Kidney (tissue), 14 donors: ENCODE measurements around the gene IFI30. TPM values are rescaled to one million over a fixed set of nuclear protein-coding genes. Genes with fewer than 3 reads are reported as not detected.

Experiments
- DNase-seq, 5 donors: peaks; one replicate each; pipeline ENCODE4 v3.0.0-alpha.2; 2013 to 2020
- FAIRE-seq: peaks from 2 replicates; lab custom pipeline; 2012; peaks lifted over from hg19 to GRCh38; lab: Jason Lieb, UNC
- H3K27ac ChIP-seq, 2 donors: one replicate each; pipeline ENCODE4 v1.7.0; 2013; ENCODE audit warnings: low read depth in 2 of 2, low read length in 2 of 2, inconsistent platforms in 1 of 2
- H3K27me3 ChIP-seq: one replicate; pipeline ENCODE4 v1.7.1; 2013; ENCODE audit warnings: low read length, inconsistent platforms; ENCODE audit not compliant: control insufficient read depth, insufficient read depth
- H3K36me3 ChIP-seq, 3 donors: one replicate each; pipeline versions ENCODE4 v1.7.0 to v1.7.1; 2013; ENCODE audit warnings: low read length in 3 of 3, control low read depth in 1 of 3, inconsistent platforms in 1 of 3; ENCODE audit not compliant: insufficient read depth in 3 of 3, control insufficient read depth in 2 of 3
- H3K4me1 ChIP-seq, 3 donors: one replicate each; pipeline versions ENCODE4 v1.7.0 to v1.7.1; 2013; ENCODE audit warnings: low read length in 3 of 3, inconsistent platforms in 1 of 3, low read depth in 1 of 3; ENCODE audit not compliant: control insufficient read depth in 2 of 3, insufficient read depth in 2 of 3
- H3K4me3 ChIP-seq, 3 donors: one replicate each; pipeline versions ENCODE4 v1.7.0 to v1.8.1; 2013; ENCODE audit warnings: low read length in 3 of 3, control low read depth in 1 of 3, inconsistent platforms in 1 of 3
- H3K9ac ChIP-seq, 3 donors: one replicate each; pipeline versions ENCODE4 v1.7.0 to v1.7.1; 2013; ENCODE audit warnings: low read length in 3 of 3, control low read depth in 1 of 3, inconsistent platforms in 1 of 3
- H3K9me3 ChIP-seq, 3 donors: one replicate each; pipeline versions ENCODE4 v1.7.0 to v1.7.1; 2013; ENCODE audit warnings: low read length in 3 of 3, control low read depth in 1 of 3, inconsistent platforms in 1 of 3; ENCODE audit not compliant: control insufficient read depth in 2 of 3, insufficient read depth in 1 of 3
- intact Hi-C: fragments of 100-400 bp; cut with DNase I; formaldehyde crosslinking; loops from one replicate; pipeline ENCODE4 v1.11.1; 2022
- polyA plus RNA-seq: library from polyadenylated mRNA; stranded (reverse); fragments of 350-450 nt; fragmentation: Illumina TruSeq; extraction: RNeasy Lipid Tissue Mini Kit (QIAGEN cat#74804); gene quantifications from one replicate; pipeline ENCODE4 v1.2.3, GENCODE V29; 2014; ENCODE audit warnings: low read depth, low replicate concordance; ENCODE audit not compliant: insufficient read depth
- total RNA-seq: library from RNA; stranded (reverse); fragmentation: NEBNext Ultra II Directional; extraction: Animal tissue kit (Norgen Biotek cat#: 25700); gene quantifications from one replicate; pipeline ENCODE4 v1.2.1, GENCODE V29; 2021
- TF ChIP-seq, protein P1 (sequence below): IDR thresholded peaks from 3 replicates; pipeline ENCODE4 v1.5.1; 2012; ENCODE audit warnings: mild to moderate bottlenecking, moderate library complexity, borderline replicate concordance; ENCODE audit not compliant: insufficient read depth; ENCODE audit errors: extremely low read depth
- donor health status: control.
- donor health status: control.
- donor health status: control.
- donor health status: control.
- donor health status: control.
- donor health status: DM: yes; HTN: yes; CAD: no.
- donor health status: Normal renal cell carcinoma (clear cell type).

Gene IFI30
- total and polyA plus RNA-seq, 2 donors from 2014 or later = 109 to 173 TPM

DNA sequence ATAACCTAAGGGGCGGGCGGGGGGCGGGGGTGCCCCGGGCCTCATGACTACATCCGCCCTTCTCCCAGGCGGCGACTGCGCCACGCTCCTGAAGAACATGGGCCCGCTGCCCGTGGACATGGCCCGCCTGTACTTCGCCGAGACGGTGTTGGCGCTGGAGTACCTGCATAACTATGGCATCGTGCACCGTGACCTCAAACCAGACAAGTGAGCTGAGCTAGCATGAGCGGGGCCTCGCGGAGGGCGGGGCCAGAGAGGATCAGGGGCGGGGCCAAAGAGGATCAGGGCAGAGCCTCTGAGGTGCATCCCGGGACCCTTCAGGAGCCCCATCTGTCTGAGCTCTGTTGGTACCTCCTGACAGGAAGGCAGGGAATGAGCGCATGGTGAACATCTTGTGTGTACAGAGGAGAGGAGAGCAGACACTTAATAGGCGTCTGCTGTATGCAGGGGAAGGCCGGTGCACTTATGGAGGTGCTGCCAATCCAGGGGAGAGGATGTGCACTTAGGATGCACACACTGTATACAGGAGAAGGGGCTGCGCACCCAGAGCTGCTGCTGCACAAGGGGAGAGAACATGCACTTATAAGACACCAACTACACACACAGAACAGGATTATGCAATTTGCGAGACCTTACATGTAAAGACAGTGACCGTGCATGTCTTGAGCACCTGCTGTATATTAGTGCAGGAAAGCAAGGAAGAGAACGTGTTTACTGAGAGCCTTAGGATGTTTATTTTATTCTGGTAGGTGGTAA is 41.6 kb upstream of the IFI30 start:
- Histone ChIP-seq H3K27ac (no peak overlapping the region), H3K4me3 (no peak overlapping the region), H3K27me3 (no peaks in the 10 kb centered on the region), H3K9ac (no peak overlapping the region), H3K36me3 (peaks cover 2 to 42% (median 30%) of the 10 kb centered on the region in 3 donors), H3K4me1 (peaks cover 0 to 8% (median 4%) of the 10 kb centered on the region in 3 donors), H3K9me3 (no peaks in the 10 kb centered on the region)
- DNase-seq (no peak), FAIRE-seq (no peak)
- TF ChIP-seq, protein P1, sequence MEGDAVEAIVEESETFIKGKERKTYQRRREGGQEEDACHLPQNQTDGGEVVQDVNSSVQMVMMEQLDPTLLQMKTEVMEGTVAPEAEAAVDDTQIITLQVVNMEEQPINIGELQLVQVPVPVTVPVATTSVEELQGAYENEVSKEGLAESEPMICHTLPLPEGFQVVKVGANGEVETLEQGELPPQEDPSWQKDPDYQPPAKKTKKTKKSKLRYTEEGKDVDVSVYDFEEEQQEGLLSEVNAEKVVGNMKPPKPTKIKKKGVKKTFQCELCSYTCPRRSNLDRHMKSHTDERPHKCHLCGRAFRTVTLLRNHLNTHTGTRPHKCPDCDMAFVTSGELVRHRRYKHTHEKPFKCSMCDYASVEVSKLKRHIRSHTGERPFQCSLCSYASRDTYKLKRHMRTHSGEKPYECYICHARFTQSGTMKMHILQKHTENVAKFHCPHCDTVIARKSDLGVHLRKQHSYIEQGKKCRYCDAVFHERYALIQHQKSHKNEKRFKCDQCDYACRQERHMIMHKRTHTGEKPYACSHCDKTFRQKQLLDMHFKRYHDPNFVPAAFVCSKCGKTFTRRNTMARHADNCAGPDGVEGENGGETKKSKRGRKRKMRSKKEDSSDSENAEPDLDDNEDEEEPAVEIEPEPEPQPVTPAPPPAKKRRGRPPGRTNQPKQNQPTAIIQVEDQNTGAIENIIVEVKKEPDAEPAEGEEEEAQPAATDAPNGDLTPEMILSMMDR = no peak
- intact Hi-C loops = no loop called here

DNA sequence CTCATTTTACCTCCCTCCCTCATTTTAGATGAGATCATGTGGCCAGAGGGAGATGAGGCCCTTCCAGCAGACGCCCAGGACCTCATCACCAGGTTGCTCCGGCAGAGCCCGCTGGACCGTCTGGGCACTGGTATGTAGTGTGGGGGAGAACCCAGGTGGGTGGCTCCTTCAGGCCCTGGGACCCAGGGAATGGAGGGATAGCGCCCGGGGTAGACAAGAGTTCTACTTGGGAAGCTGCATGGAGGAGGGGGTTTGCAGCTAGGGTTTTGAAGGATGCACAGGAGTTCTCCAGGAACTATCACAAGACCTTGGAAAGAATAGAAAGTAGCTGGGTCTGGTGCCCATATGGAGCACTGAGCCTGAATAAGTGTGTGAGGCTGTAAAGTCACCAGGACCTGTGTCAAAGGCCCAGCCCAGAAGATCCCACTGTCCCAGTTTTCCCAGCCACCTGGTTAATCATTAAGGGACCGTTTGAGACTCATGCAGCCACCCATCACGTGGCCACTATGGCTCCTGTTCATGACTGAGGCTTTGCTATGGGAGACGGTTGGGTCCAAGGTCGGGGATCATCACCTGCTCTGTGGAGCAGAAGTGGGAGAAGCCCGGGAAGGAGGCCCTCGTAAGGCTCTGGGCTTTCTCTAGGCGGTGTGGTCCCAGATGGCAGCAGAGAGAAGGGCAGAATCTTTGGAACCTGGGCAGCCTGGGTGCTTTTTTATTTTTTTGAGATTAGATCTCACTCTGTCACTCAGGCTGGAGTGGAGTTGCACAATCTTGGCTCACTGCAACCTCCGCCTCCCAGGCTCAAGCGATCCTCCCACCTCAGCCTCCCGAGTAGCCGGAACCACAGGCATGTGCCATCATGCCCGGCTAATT is 37.7 kb upstream of the IFI30 start:
- Histone ChIP-seq H3K4me1 (peaks cover 0 to 11% (median 4%) of the 10 kb centered on the region in 3 donors), H3K27ac (peak overlapping the region; percentile 47 to 57), H3K27me3 (no peaks in the 10 kb centered on the region), H3K9me3 (no peaks in the 10 kb centered on the region), H3K36me3 (peaks cover 2 to 33% (median 11%) of the 10 kb centered on the region in 3 donors), H3K9ac (no peak overlapping the region), H3K4me3 (no peak overlapping the region)
- DNase-seq (peak in 3 of 5 donors; percentile 64 to 81 (median 64)), FAIRE-seq (no peak)
- intact Hi-C loops = no loop called here
- TF ChIP-seq, protein P1 = no peak

DNA sequence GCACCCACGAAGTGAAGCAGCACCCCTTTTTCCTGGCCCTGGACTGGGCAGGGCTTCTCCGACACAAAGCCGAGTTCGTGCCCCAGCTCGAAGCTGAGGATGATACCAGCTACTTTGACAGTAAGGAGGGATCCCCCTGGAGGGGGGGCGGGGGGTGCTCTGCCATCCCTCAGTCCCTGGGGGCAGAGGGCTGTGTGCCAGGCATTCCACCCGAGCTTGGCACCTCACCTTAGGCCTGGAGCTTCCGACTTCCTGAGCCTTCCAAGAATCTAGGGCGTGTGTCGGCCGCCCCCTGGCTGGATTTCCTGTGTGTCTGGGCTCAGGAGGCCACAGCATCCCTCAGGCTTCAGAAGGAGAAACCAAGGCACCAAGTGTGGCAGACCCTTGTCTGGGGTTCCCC is 36.4 kb upstream of the IFI30 start:
- no peak overlapping the region for H3K4me3 ChIP-seq
- FAIRE-seq (no peak), DNase-seq (no peak)
- TF ChIP-seq, protein P1 = no peak
- no peaks in the 10 kb centered on the region for H3K9me3 ChIP-seq
- no peaks in the 10 kb centered on the region for H3K27me3 ChIP-seq
- peaks cover 0 to 11% (median 4%) of the 10 kb centered on the region in 3 donors for H3K4me1 ChIP-seq
- H3K27ac ChIP-seq = no peak overlapping the region
- H3K36me3 ChIP-seq = peaks cover 2 to 30% (median 11%) of the 10 kb centered on the region in 3 donors
- H3K9ac ChIP-seq = no peak overlapping the region
- intact Hi-C loops = no loop called here
